Sciatic nerve (tissue), 2 donors: ENCODE results near the gene PLD2. TPM values are rescaled to one million over a fixed set of nuclear protein-coding genes. Genes with fewer than 3 reads are reported as not detected.
A peak's percentile ranks its signal among the peaks of the same experiment; 100 is the strongest.
"Not testable (repeated sequence)": the region's sequence is repeated elsewhere in the genome, so short reads cannot be mapped to it uniquely, and the experiment has no call there.

ENCODE experiments used
- ATAC-seq: fragments of 200-7000 bp; cut with Tn5 transposase; one replicate; pipeline ENCODE4 v1.9.1; 2020; ENCODE audit warnings: mild to moderate bottlenecking, moderate library complexity
- DNase-seq: peaks from one replicate; pipeline ENCODE4 v3.0.0-alpha.2; 2020; ENCODE audit warnings: low spot score
- intact Hi-C: fragments of 100-400 bp; cut with DNase I; formaldehyde crosslinking; loops from one replicate; pipeline ENCODE4 v1.14.2; 2022
- total RNA-seq: library from RNA; stranded (reverse); fragmentation: NEBNext Ultra II Directional; extraction: Animal tissue kit (Norgen Biotek cat#: 25700); gene quantifications from one replicate; pipeline ENCODE4 v1.2.1, GENCODE V29; 2021
- donor health status: DM: no; HTN: no; CAD: no.
- donor health status: DM: no; HTN: no; CAD: no.

PLD2 gene
- total RNA-seq, 1 donor from 2014 or later, result 47.0 TPM

GRCh38 chr17:4849011-4849536 lies 42.1 kb downstream of the PLD2 start:
- ATAC-seq, result no peak
- no peak for DNase-seq
- intact Hi-C loops, result loop anchor here (5.0 kb wide), 1 partner anchor 33 kb away; no protein-coding TSS in a partner anchor

- intact Hi-C loops, result no loop called here
- ATAC-seq (no peak), DNase-seq (no peak)
Observed at GRCh38 chr17:4850246-4850645, 43.3 kb downstream of the PLD2 start.

DNA sequence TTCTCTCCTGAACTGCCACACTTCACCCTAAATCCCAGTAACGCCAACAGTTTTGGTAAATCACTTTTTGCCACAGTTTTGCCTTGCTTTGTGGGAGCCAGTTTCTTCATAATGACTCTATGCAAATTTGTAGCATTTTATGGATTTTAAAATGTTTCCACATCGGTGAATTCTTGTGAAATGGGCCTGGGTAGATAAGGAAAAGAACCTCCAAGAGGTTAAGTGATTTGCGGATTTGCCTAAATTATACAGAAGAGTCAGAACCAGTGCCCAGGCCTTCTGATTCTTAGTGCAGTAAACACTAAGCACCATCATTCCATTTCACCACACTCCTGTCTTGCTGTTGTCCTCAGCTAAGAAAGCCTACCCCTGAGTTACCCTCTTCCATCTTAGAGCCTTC lies 44.1 kb downstream of the PLD2 start:
- intact Hi-C loops, result no loop called here
- ATAC-seq, result no peak
- no peak for DNase-seq

- DNase-seq (no peak), ATAC-seq (no peak)
- intact Hi-C loops, result no loop called here
Observed at GRCh38 chr17:4852567-4853207, 45.7 kb downstream of the PLD2 start.

- DNase-seq (no peak), ATAC-seq (no peak)
- intact Hi-C loops, result no loop called here
Observed at GRCh38 chr17:4853208-4853671, 46.3 kb downstream of the PLD2 start.

GRCh38 chr17:4854111-4854681 lies 47.2 kb downstream of the PLD2 start:
- intact Hi-C loops, result no loop called here
- no peak for ATAC-seq
- DNase-seq, result no peak

DNA sequence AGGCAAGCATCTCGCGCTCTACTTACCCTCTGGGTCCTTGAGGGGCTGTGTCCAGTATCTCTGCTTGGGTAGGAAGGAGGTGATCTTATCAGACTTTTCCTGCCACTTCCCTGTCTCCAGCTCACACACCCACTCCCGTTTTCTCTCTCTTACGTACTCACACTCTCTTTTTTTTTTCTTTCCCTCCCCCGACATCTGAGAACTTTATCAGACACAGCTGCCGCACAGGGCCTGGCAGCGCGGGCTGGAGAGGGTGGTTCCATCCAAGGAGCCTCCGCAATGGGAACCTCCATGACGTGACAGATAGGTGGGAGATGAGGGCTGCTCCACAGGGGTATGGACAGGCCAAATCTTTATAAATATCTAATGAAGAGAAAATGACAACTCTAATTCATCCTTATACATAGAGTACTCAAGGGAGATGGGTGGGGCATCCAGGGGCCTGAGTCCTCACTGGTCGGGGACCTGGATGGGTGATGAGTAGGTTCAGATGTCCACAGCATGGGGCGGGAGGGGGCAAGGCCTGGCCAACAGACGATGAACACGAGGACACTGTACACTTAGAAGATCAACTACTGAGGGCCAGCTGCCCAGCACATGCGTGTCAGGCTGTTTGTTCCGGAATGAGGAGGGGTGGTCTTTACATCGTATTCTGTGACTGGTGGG lies 49.5 kb downstream of the PLD2 start:
- intact Hi-C loops, result no loop called here
- ATAC-seq, result no peak
- no peak for DNase-seq

DNA sequence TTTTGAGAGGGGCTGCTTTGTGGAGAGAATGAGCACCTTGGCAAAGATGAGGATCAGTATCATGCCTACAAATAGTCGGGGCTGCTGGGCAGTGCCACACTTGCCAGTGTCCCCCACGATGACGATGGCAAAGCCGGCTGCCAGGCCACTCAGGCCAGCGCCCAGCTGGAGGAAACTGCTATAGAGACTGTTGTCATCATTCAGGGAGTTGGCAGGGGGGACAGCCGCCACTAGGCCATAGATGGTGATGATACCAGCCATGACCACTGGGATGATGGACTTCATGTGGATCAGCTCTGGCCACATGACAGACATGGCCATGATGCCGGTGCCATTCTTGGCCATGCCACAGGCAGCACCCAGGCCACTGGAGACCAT lies 50.0 kb downstream of the PLD2 start:
- ATAC-seq (no peak), DNase-seq (no peak)
- intact Hi-C loops, result no loop called here

DNA sequence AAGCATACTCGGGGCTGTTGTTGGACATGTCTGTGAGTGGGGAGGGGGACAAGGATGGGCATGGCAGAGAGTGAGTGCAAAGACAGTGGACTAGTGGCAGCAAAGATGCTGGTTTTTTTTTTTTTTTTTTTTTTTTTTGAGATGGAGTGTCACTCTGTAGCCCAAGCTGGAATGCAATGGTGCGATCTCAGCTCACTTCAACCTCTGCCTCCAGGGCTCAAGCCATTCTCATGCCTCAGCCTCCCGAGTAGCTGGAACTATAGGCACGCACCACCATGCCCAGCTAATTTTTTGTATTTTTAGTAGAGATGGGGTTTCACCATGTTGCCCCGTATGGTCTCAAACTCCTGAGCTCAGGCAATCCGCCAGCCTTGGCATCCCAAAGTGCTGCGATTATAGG lies 50.4 kb downstream of the PLD2 start:
- ATAC-seq, intact Hi-C loops, DNase-seq: not testable (repeated sequence)

DNA sequence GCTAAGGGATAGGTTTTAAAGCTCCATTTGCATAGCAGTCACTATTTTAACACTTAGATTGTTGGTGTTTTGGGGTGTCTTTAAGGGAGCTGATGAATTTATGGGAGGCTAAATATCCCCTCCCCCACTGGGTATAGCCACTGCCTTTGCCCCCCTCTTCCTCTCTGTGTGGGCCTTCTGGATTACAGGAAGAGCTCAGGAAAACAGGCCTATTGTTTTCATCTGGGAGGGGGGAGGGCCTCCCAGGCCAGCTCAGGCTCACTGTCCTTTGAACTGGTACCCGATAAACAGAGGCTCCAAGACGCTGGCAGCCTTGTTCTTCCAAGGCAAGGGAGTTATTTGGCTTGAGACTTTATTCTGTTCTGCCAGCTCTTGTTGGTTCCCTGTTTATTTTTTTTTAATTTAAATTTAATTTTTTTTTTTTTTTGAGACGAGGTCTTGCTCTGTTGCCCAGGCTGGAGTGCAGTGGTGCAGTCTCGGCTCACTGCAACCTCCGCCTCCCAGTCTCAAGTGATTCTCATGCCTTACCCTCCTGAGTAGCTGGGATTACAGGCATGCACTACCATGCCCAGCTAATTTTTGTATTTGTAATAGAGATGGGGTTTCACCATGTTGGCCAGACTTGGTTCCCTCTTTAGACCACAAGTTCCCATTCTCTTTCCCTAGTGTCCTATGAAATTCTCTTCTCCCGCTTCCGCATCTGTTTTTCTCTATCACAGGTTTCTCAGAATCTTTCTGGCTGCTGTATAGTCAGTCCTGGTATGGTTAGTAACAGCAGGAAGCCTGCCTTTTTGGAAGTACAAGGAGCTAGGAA lies 51.3 kb downstream of the PLD2 start:
- intact Hi-C loops, result no loop called here
- DNase-seq (no peak), ATAC-seq (peak; percentile 88)

DNA sequence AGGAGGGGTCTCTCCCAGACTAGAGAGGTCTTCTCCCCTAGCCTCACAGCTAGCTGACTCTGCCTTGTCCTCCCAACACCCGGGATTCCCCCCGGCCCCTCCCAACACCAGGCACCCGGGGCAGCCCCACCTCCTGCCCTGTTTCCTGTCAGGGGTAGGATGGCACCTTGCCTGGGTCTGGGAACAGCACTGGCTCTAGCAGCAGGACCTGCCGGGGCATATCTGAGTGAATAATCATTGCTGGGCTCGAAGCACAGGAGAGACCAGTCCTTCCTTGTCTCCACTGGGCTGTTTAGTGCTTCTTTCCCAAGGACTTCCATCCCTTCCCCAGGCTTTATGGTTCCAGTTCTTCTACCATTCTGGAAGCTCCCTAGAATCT lies 51.9 kb downstream of the PLD2 start:
- DNase-seq (no peak), ATAC-seq (peak; percentile 38)
- intact Hi-C loops, result no loop called here

- ATAC-seq, result no peak
- intact Hi-C loops, result no loop called here
- DNase-seq, result no peak
Observed at GRCh38 chr17:4859816-4860625, 53.1 kb downstream of the PLD2 start.

- ATAC-seq, result no peak
- intact Hi-C loops, result no loop called here
- no peak for DNase-seq
Observed at GRCh38 chr17:4860651-4861050, 53.7 kb downstream of the PLD2 start.

DNA sequence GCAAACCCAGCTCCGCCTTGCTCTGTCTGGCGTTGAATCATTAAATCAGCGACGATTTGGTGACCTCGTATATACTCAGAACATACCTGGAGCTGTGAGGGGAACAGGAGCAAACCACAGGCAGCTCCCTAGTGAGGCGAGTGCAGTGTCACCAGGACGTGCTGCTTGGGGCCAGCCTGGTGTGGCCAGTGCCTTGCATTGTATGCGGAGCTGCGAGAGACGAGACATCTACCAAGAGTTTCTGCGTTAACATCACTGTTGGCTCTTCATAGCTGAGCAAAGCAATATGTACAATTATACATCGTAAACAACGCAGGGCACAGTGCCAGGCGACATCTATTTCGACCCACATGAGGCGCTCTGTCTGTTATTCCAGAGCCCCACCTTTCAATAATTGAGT lies 54.1 kb downstream of the PLD2 start:
- intact Hi-C loops, result no loop called here
- DNase-seq (no peak), ATAC-seq (no peak)

DNA sequence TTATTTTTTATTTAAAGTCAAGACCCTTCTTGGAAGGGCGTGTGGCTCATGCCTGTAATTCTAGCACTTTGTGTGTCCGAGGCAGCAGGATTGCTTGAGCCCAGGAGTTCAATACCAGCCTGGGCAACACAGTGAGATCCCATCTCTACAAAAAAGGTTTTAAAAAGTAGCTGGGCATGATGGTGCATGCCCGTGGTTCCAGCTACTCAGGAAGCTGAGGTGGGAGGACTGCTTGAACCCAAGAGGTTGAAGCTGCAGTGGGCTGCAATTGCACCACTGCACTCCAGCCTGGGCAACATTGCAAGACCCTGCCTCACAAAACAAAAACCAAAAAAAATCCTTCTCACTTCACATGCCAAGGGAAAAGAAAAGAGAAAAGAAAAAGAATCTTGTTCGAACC lies 55.8 kb downstream of the PLD2 start:
- ATAC-seq (no peak), DNase-seq (no peak)
- intact Hi-C loops, result no loop called here

DNA sequence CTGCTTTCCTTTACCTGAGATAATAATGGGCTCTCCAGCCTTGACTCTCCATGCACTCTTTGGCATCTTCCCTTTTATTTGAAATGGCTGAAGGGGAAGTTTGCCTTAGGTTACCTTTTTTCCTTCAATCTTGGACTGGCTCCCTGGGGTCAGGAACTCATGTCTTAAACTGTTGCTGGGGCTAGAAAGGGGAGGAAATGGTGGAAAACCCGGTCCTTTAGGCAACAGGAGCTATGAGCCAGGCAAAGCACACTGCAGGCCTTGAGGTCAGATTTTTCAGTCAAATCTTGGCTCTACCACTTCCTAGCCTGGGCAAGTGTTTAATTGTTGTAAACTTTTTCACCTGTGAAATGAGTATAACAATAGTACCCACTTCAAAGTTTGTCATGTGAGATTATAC lies 56.4 kb downstream of the PLD2 start:
- DNase-seq (no peak), ATAC-seq (no peak)
- intact Hi-C loops, result no loop called here

- DNase-seq, intact Hi-C loops, ATAC-seq: not testable (repeated sequence)
Observed at GRCh38 chr17:4867535-4867934, 60.6 kb downstream of the PLD2 start.

DNA sequence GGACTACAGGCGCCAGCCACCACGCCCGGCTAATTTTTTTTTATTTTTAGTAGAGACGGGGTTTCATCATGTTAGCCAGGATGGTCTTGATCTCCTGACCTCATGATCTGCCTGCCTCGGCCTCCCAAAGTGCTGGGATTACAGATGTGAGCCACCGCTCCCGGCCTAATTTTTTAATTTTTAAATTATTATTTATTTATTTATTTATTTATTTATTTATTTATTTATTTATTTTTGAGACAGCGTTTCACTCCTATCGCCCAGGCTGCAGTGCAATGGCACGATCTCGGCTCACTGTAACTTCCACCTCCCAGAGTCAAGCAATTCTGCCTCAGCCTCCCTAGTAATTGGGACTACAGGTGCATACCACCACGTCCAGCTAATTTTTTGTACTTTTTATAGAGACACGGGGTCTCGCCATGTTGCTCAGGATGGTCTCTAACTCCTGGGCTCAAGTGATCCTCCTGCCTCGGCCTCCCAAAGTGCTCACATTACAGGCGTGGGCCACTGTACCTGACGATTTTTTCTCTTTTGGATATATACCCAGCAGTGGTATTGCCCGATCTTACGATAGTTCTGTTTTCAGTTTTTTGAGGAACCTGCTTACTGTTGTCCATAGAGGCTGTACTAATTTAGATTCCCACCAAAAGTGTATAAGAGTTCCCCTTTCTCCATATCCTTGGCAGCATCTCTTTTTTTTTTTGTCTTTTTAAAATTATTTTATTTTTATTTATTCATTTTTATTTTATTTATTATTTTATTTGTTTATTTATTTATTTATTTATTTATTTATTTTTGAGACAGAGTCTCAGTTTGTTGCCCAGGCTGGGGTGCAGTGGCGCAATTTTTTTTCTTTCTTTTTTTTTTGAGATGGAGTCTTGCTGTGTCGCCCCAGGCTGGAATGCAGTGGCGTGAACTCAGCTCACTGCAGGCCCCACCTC lies 62.4 kb downstream of the PLD2 start:
- not testable (repeated sequence) for ATAC-seq

More for the DNA sequence above, 62.4 kb downstream of the PLD2 start:
- DNase-seq, intact Hi-C loops: not testable (repeated sequence)
